ENCODE data around the gene CLPX. TPM values are rescaled to one million over a fixed set of nuclear protein-coding genes. Genes with fewer than 3 reads are reported as not detected.
A peak's percentile ranks its signal among the peaks of the same experiment; 100 is the strongest.
"Not testable (repeated sequence)": the region's sequence is repeated elsewhere in the genome, so short reads cannot be mapped to it uniquely, and the experiment has no call there.

CLPX gene
- total and polyA plus RNA-seq, 11 donors, result 11.2 to 64.8 (median 54.0) TPM

GRCh38 chr15:65147902-65148301, 37.2 kb downstream of the CLPX start:
- H3K4me1 ChIP-seq, result no peaks in the 10 kb centered on the region
- ATAC-seq (no peak), DNase-seq (no peak)
- intact Hi-C loops (cut with DNase I), result no loop called here
- H3K4me3 ChIP-seq, result no peak overlapping the region
- no peaks in the 10 kb centered on the region for H3K27me3 ChIP-seq
- peaks cover 0 to 70% (median 58%) of the 10 kb centered on the region in 9 donors for H3K36me3 ChIP-seq
- TF ChIP-seq CTCF (IDR thresholded peaks at IDR 0.05), result no peak
- no peak for TF ChIP-seq POLR2A (IDR thresholded peaks at IDR 0.05)
- no peak overlapping the region for H3K27ac ChIP-seq
- WGBS, 4 donors, result 83 to 95% (median 91%) methylated on average over 3 of the region's 3 CpGs
- no peaks in the 10 kb centered on the region for H3K9me3 ChIP-seq

- TF ChIP-seq CTCF (IDR thresholded peaks at IDR 0.05) (no peak), POLR2A (IDR thresholded peaks at IDR 0.05) (no peak)
- ATAC-seq (no peak), DNase-seq (no peak)
- H3K27me3 ChIP-seq, result no peaks in the 10 kb centered on the region
- 90 to 92% (median 91%) methylated on average over 4 of the region's 4 CpGs for WGBS, 4 donors
- H3K4me3 ChIP-seq, result no peak overlapping the region
- intact Hi-C loops (cut with DNase I), result no loop called here
- H3K9me3 ChIP-seq, result no peaks in the 10 kb centered on the region
- H3K4me1 ChIP-seq, result no peaks in the 10 kb centered on the region
- peaks cover 0 to 56% (median 44%) of the 10 kb centered on the region in 9 donors for H3K36me3 ChIP-seq
- no peak overlapping the region for H3K27ac ChIP-seq
Measured at GRCh38 chr15:65146438-65146837, 38.7 kb downstream of the CLPX start.

GRCh38 chr15:65138631-65139030, 46.5 kb downstream of the CLPX start:
- H3K36me3 ChIP-seq; intact Hi-C loops (cut with DNase I); H3K27me3 ChIP-seq; H3K4me3 ChIP-seq; H3K4me1 ChIP-seq; H3K9me3 ChIP-seq; DNase-seq; ATAC-seq; H3K27ac ChIP-seq: not testable (repeated sequence)
- 84 to 88% (median 86%) methylated on average over 6 of the region's 6 CpGs for WGBS, 4 donors

- H3K27me3 ChIP-seq; DNase-seq; H3K36me3 ChIP-seq; H3K4me1 ChIP-seq; H3K27ac ChIP-seq; H3K9me3 ChIP-seq; ATAC-seq; intact Hi-C loops (cut with DNase I); H3K4me3 ChIP-seq: not testable (repeated sequence)
- 91 to 96% (median 94%) methylated on average over 4 of the region's 4 CpGs for WGBS, 4 donors
Measured at GRCh38 chr15:65137893-65138292, 47.2 kb downstream of the CLPX start.

- H3K9me3 ChIP-seq; H3K27me3 ChIP-seq; H3K4me3 ChIP-seq; H3K27ac ChIP-seq; DNase-seq; intact Hi-C loops (cut with DNase I); ATAC-seq; H3K36me3 ChIP-seq: not testable (repeated sequence)
- WGBS, 4 donors, result 92 to 95% (median 93%) methylated on average over 7 of the region's 7 CpGs
- H3K4me1 ChIP-seq, result peaks cover 0 to 16% (median 11%) of the 10 kb centered on the region in 12 donors
Measured at GRCh38 chr15:65137089-65137488, 48.1 kb downstream of the CLPX start.

GRCh38 chr15:65134538-65134937, 50.6 kb downstream of the CLPX start:
- Histone ChIP-seq H3K36me3 (peaks cover 0 to 19% (median 6%) of the 10 kb centered on the region in 9 donors), H3K9me3 (no peaks in the 10 kb centered on the region), H3K27ac (no peak overlapping the region), H3K4me1 (peaks cover 0 to 33% (median 21%) of the 10 kb centered on the region in 12 donors), H3K4me3 (peak overlapping the region in 3 of 12 donors; percentile 78 to 93 (median 87)), H3K27me3 (no peaks in the 10 kb centered on the region)
- ATAC-seq (no peak), DNase-seq (no peak)
- 94 to 95% (median 94%) methylated on average over 8 of the region's 8 CpGs for WGBS, 4 donors
- intact Hi-C loops (cut with DNase I), result loop anchor here in 1 of 10 donors (5.0 kb wide), 1 partner anchor 48 kb away; no protein-coding TSS in a partner anchor
- TF ChIP-seq POLR2A (IDR thresholded peaks at IDR 0.05) (no peak), CTCF (IDR thresholded peaks at IDR 0.05) (no peak)
